ENCODE measurements around the gene ERC2.

- TF ChIP-seq, protein P1, sequence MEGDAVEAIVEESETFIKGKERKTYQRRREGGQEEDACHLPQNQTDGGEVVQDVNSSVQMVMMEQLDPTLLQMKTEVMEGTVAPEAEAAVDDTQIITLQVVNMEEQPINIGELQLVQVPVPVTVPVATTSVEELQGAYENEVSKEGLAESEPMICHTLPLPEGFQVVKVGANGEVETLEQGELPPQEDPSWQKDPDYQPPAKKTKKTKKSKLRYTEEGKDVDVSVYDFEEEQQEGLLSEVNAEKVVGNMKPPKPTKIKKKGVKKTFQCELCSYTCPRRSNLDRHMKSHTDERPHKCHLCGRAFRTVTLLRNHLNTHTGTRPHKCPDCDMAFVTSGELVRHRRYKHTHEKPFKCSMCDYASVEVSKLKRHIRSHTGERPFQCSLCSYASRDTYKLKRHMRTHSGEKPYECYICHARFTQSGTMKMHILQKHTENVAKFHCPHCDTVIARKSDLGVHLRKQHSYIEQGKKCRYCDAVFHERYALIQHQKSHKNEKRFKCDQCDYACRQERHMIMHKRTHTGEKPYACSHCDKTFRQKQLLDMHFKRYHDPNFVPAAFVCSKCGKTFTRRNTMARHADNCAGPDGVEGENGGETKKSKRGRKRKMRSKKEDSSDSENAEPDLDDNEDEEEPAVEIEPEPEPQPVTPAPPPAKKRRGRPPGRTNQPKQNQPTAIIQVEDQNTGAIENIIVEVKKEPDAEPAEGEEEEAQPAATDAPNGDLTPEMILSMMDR (conservative IDR thresholded peaks at IDR 0.05; ENCODE audit: low read length) = no peak
- TF ChIP-seq EZH2phosphoT487 (IDR thresholded peaks at IDR 0.05; ENCODE audit: borderline replicate concordance, low read depth, low read length) = no peak
Measured at GRCh38 chr3:56190130-56190529, 278.1 kb downstream of the ERC2 start.

All from OCI-LY7 (cell line).